ENCODE data around the gene ZDHHC24.
"Not testable (repeated sequence)": the region's sequence is repeated elsewhere in the genome, so short reads cannot be mapped to it uniquely, and the experiment has no call there.

Gene ZDHHC24

DNA sequence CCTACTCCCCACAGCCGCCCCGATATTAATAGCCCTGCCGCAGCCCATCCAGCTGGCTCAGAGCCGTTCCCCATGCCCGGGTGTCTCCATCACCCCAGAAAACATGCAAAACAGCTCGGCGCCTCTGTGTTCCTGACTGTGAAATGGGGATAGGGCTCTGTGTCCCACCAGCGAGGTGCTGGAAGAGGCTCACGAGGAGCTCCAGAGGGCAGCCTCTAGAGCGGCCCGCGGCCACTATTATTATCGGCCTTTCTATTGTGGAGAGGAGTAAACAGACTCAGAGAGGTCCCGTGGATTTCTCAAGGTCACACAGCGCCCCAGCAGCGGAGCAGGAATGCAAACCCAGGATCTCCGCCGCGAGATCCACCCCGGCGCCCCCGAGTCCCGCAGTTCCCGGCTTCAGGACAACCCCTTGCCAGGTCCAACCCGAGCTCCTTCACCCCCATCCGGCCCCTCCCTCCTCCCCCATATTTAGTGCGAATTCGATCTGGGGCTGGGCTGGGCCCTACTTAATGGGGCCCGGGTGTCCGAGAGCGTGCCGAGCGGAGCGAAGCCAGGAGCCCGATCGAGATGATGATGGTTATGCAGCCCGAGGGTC, 619 bp upstream of the ZDHHC24 start, which contains the start of gene ACTN3:
Gene ACTN3, plus strand, starts transcription at position 536 of the 598 bp plus-strand sequence. Its CDS starts 35 bp downstream, at position 571.
- DNase-seq (ENCODE audit: low spot score): no peak

DNA sequence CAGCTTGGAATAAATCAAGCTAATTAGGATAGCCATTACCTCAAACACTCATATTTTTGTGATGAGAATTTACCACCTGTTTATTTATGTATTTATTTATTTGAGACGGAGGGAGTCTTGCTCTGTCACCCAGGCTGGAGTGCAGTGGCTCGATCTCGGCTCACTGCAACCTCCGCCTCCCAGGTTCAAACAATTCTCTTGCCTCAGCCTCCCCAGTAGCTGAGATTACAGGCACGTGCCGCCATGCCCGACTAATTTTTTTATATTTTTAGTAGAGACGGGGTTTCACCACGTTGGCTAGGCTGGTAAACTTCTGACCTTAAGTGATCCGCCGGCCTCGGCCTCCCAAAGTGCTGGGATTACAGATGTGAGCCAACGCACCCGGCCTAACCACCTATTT, 896 bp downstream of the ZDHHC24 start:
- DNase-seq (ENCODE audit: low spot score): not testable (repeated sequence)

DNA sequence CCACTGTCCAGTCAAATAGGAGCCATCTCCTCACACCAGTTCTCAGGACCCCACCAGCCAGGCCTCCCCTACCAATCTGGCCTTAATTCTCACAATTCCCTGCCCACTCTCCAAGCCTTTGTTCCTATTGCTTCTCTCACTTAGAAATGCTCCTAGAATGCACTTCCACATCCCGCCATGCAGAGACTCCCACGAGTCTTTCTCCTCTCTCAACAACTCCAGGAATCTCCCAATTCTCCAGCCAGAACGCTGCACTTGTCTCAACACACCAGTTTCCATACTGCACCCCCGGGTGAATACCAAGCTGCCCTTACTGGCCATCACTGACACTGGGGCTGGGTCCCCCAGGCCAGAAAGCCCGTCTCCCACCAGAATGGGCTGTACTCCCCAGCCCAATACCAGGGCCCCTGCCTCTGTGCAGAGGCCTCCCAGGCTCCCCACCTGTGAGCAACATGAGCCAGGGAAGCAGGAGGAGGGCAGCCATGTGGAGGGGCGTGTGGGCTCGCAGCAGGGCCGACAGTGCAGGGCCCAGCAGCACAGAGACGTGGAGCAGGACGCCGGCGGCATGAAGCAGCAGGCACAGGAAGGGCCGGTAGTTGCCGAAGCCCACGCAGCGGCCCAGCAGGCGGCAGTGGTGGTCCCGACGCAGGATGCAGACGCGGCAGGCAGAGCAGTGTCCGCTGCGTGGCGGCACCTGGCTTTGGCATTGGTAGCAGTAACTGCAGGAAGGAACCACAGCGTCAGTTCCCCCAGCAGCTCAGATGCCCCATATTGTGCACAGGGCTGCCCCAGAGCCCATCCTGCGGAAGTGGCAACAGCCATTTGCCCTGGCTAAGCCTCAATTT, 2.4 kb downstream of the ZDHHC24 start:
- peak; percentile 65 for DNase-seq (ENCODE audit: low spot score)

DNA sequence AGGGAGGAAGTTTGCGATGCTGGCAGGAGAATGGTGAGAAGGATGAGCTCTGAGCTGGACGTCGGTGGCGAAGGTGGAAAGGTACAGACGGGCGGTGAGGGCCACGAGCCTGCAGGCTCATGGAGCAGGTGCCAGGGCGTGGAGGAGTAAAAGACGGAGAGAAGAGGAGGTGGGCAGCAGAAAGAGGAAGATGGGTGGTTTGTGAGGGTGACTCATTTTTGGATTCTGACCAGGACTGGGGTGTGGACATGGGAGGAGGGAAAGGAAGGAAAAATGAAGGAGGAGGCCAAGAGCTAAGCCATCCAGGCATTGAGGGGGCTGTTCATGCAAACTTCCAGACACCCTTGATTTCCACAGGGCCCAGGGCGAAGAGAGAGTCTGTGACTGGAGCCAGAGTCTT, 3.5 kb downstream of the ZDHHC24 start:
- DNase-seq (ENCODE audit: low spot score): no peak

DNA sequence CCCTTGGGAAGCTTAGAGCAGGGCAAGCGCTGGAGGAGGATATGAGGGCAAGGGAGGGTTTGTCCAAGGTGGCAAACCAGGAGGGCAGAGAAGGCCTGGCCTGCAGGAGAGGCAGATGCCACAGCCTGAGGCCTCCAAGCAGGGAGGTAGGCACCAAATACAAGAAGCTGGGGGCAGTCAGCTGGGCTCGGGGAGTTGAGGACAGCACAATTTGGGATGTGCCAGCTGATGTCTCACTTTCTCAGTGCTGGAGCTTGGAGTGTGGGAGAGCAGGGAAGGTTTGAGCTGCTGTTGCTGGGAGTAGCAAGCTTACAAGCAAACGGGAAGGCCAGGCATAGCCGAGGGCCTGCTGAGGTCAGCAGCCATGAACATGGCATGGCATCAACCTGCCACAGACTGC, 4.0 kb downstream of the ZDHHC24 start:
- DNase-seq (ENCODE audit: low spot score): no peak

DNA sequence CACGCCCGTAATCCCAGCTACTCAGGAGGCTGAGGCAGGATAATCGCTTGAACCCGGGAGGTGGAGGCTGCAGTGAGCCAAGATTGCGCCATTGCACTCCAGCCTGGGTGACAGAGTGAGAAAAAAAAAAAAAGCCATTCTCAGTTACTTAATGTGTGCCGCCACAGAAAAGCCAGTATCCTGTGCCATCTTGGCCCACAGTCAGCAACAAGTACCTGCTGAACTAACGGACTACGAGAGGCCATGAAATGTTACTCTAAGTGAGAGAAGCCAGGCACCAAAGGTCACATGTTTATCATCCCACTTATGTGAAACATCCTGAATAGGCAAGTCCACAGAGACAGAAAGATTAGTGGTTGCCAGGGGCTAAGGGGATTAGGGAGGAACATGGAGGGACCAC, 5.2 kb downstream of the ZDHHC24 start:
- DNase-seq (ENCODE audit: low spot score): not testable (repeated sequence)

DNA sequence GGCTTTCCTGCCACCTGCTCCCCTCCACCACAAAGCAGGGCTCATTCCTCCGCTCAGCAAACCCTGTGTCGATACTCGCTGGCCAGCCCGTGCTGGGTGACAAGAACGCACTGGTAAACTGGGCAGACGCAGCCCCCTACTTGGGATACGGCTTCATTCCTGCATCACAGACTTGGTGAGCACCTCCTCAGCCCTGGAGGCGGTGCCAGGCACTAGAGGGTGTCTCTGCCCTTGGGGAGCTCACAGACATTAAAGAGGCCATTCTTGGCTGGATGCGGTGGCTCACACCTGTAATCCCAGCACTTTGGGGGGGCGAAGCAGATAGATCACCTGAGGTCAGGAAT, 6.0 kb downstream of the ZDHHC24 start:
- no peak for DNase-seq (ENCODE audit: low spot score)

DNA sequence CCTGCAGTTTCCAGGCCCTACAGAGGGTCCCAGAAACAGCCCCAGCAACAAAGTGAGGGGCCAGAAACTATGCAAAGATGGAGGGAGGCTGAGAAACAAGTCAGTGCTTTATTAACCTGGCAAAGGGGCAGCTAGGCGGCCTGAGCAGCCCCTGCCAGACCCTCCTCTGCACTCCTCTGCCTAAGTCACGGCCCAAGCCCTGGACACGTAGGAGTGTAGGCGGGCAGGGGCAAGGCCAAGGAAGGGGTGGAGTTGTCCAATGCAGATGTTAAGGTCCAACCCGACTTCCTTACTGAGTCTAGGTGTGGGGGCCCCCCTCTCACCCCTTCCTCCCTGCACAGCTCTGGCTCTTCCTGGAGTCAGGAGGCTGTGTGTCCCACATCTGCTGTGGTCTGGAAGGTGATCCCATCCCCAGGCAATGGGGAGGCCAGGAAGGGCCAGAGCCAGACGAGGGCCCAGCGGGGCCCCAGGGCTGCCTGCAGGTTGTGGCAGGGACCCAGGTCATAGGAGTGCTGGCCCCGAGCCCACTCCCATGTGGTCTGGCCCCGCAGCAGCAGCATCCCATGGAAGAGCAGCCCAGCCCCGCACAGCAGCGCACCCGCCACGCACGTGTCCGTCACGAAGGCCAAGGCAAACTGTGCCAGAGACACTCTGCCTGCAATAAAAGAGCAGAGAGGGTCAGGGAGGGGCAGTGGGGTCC, 6.5 kb downstream of the ZDHHC24 start:
- no peak for DNase-seq (ENCODE audit: low spot score)

DNA sequence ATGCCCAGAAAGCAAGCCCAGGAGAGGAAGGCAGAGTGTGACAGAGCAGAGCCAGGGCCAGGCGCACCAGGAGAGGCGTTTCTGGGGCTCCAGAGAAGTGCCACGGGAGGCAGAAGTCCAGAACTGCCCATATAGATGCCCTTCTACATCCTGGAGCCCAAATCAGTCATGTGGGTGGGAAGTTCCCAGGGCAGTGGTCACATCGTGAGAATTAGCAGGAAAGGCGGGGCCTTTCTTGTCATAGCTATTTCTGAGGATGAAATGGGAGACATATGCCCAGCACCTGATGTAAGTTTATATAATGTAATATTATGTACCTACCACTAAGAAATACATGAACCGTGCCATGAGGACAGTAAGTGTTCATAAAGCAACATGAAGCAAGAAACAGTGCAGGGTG, 13.1 kb downstream of the ZDHHC24 start:
- no peak for DNase-seq (ENCODE audit: low spot score)

DNA sequence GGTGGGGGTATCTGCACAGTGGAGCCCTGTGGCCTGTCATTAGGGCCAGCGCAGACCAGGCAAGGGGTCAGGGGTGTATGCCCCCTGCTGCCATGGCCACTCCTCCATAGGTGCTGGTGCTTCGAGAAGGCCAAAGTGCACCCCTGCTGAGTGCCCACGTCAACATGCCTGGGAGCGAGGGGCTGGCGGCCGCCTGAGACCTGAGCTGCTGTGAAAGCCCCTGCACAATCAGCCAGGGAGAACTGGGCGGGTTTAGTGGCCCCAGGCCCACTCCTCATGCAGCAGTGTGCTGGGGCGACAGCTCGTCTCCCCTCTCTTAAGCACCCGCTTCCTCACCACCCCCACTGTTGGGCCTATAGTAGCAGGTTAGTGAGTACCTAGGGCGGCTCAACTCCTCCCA, 14.0 kb downstream of the ZDHHC24 start:
- no peak for DNase-seq (ENCODE audit: low spot score)

DNA sequence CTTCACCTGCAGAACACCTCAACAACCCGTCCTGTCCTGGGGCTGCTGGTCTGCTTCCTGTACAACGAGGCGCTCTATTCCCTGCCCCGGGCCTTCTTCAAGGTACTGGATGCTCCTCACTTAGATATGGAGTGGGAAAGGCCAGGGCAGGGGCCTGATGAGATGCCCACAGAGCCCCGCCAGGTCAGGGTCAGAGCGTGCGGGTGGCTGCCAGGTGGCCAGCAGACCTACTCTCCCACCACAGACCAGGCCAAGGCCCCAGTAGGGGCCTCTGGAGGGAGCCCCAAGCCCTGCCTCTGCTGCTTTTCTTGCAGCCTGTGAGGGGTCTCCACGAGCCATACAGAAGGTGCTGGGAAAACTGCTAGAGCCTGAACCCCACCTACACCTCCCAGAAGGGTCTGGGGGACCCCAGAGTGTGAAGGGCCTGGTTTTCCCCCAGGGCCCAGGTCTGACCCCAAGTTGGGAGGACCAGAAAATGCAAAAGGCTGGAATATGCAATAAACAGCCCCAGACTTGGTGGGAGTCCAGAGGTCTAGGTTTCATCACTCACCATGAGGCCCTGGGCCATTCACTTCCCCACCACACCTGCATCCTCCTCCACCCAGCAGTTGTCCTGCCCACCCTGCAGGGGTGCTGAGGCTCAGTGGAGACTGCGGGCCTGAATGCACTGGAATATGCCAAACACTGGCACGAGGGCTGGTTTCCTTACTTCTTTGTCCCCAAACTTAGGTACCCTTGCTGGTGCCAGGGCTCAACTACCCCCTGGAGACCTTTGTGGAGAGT, 14.7 kb downstream of the ZDHHC24 start:
- no peak for DNase-seq (ENCODE audit: low spot score)

DNA sequence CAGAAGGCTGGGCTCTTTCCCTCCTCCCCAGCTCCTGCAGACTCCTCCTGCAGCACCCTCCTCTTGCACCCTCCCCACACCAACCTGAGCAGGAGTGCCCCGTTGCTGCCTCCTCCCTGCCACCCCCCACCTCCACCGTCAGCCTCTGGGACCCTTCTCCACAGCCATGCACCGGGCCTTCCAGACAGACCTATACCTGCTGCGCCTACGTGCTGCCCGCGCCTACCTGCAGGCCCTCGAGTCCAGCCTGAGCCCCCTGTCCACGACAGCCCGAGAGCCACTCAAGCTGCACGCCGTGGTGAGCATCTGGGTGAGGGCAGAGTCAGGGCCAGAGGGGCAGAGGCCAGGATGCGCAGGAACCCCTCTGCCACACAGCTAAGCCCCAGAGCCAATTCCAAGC, 16.2 kb downstream of the ZDHHC24 start:
- no peak for DNase-seq (ENCODE audit: low spot score)

DNA sequence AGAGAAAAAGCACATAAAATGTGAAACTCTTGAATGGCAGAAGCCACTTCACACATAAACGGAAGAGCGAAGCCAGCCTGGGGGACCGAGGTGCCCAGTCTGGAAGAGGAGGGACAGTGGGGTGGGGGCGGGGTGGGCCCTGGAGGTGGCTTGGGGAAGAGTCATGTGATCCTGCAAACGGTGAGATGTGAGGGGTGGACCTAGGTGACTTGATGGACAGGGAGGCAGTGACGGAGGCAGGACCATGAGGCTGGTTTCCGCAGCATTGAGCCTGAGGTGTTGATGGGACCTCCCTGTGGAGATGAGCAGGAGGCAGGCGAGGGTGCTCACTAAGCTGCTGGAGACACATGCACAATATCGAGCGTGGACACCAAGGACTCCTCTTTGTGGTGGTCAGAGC, 16.8 kb downstream of the ZDHHC24 start:
- no peak for DNase-seq (ENCODE audit: low spot score)

DNA sequence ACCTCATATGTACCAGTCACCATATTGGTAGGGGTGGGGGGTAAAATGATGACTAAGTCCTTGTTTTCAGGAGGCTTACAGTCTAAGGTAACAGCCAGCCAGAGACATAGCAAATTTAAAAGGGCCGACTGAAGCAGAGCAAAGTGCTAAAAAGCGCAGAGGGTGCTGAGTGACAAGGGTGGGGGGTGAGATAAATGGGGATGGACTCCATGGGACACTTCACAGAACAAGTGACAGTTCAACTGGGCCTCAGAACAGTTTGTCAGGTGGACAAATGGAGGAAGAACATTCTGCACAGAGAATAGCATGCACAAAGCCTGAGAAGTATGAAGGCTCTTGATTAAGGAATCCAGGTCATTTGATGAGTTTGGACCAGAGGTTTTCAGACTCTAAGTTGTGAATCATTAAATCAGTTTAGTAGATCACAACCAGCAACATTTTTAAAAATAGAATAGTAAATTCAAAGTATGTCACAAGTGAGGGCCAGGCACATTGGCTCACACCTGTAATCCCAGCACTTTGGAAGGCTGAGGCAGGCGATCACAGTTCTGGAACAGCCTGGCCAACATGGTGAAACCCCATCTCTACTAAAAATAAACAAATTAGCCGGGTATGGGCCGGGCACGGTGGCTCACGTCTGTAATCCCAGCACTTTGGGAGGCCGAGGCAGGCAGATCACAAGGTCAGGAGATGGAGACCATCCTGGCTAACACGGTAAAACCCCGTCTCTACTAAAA, 21.4 kb downstream of the ZDHHC24 start:
- DNase-seq (ENCODE audit: low spot score): no peak

DNA sequence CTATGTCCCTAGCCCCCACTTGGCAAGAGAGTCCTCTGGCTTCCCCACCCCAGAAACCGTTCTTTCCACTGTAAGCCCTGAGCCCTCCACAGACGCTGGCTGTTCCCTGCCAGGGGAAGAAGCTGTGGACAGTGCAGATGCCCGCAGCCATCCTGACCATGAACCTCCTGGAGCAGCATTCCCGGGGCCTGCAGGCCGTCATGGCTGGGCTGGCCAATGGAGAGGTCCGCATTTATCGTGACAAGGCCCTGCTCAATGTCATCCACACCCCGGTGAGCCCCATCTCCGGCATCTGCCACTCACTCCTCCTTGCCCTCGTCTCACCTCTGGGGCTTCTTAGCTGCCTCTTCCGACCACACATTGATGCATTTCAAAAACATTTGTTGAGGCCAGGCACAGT, 22.2 kb downstream of the ZDHHC24 start:
- no peak for DNase-seq (ENCODE audit: low spot score)

DNA sequence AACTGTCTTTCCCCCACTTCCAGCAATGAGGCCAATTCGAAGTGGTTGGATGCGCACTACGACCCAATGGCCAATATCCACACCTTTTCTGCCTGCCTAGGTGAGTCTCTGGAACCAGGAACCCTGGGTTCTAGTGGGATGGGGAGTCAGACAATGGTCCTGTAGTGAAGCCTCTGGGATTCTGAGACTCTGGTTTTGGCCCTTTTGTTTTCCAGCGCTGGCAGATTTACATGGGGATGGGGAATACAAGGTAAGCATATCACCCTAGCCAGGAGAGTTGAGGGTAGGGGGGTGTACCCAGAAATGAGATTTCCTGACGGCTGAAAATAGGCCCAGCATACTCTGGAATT, 34.9 kb downstream of the ZDHHC24 start:
- DNase-seq (ENCODE audit: low spot score): no peak

DNA sequence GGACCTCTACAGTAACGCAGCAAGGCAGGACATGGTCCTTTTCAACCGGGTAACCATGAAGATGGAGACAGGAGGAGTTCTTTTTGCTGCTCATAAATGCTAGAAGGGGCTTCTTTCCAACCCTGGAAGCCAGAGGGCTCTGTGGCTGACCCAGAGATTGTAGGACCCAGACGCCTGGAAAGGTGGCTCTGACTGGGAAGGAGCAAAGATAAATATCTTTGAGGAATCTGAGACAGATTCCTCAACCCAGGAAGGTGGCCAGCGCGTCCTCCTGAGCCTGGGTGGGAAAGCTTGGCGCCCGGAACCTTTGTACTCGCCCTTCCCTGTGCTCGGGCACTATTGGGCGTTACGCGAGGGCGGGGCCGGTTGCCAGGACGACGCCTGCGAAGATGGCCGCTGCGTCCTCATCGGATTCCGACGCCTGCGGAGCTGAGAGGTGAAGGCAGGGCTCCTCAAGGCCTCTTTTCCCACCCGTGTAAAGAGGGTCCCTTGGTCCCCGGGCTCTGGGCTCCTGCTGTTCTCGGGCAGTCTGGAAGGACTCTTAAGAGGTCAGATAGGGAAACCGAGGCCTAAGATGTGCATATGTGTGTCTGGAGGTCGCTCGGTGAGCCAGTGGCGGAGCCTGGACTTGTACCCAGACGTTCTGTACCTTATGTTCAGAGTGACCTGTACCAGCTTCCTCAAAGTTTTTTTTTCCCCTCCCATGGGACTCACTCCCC, 35.4 kb downstream of the ZDHHC24 start, which contains the start of gene BBS1:
Gene BBS1, plus strand, starts transcription at position 365 of the 719 bp plus-strand sequence. Its CDS starts 25 bp downstream, at position 390.
- DNase-seq (ENCODE audit: low spot score): peak; percentile 79

DNA sequence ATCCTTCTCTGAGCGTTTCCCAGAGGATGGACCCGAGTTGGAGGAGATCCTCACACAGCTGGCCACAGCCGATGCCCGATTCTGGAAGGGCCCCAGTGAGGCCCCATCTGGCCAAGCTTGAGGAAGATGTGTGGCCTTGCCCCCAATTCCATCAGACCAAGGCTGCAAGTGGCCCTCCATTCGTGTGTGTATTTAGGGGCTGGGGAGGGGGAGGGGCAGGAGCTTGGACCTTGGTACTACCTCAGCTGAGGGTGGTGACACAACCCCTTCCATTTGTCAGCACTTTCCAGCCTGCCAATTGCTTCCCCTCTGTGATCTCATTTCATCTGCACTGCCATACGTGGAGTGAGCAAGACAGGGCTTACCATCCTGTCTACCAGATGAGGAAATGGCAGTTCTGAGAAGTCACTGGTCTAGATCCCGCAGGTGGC, 36.7 kb downstream of the ZDHHC24 start:
- DNase-seq (ENCODE audit: low spot score): peak; percentile 12

DNA sequence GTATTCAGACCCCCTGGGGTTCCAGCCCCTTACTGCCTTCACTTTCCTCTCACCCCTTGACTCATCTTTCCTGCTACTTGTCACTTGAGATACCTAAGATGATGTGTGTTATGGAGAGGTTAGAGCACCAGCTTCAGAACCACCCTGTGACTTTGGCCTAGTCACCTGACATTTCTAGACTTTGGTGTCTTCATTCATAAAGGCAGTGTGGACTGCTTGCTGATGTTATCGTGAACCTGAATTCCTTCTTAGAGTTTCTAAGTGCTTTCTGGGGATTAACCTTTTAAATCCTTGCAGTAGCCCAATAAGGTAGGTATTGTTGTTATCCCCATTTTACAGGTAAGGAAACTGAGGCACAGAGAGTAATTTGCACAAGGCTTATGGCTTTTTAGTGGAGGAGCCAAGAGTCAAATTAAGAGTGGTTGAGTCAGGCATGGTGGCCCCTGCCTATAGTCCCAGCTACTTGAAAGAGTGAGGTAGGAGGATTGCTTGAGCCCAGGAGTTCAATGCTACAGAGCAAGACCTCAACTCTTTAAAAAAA, 40.5 kb downstream of the ZDHHC24 start:
- no peak for DNase-seq (ENCODE audit: low spot score)

DNA sequence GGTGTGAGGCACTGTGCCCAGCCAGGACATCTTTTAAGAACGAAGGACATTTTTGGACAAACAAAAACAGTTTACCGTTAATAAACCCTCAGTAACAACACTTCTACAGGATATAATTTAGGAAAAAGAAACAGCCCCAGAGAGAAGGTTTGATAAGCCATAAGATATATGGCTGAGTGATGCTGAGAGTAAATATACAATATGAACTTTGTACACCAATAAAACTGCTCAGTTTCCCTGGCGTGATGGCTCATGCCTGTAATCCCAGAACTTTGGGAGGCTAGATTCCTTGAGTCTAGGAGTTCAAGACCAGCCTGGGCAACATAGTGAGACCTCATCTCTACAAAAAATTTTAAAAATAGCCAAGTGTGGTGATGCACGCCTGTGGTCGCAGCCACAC, 47.3 kb downstream of the ZDHHC24 start:
- DNase-seq (ENCODE audit: low spot score): no peak

DNA sequence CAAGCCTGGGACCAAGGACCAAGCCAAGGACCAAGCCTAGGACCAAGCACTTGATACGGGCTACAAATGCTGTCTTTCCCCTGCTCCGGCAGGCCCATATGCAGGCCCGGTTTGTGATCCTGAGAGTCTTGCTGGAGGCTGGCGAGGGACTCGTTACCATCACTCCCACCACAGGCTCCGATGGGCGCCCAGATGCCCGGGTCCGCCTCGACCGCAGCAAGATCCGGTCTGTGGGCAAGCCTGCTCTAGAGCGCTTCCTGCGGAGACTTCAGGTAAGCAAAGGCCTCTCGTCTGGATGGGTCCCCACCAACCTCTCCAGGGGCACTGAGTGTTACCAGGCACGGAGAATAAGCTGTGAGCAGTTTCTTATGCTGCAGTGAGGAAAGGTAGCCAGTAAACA, 48.6 kb downstream of the ZDHHC24 start:
- DNase-seq (ENCODE audit: low spot score): no peak
